GM18507 (cell line): Measurements from ENCODE around the gene TGFB1.
"Not testable (repeated sequence)": the region's sequence is repeated elsewhere in the genome, so short reads cannot be mapped to it uniquely, and the experiment has no call there.

ENCODE experiments used
- DNase-seq: peaks from one replicate; pipeline ENCODE4 v3.0.0; 2011; ENCODE audit warnings: low read depth; ENCODE audit not compliant: insufficient read length; ENCODE audit errors: extremely low spot score
- FAIRE-seq: peaks from 2 replicates; lab custom pipeline; 2011; peaks lifted over from hg19 to GRCh38; lab: Jason Lieb, UNC

TGFB1 gene

GRCh38 chr19:41307954-41308449, 45.7 kb downstream of the TGFB1 start:
- no peak for FAIRE-seq

GRCh38 chr19:41307090-41307875, 46.4 kb downstream of the TGFB1 start:
- DNase-seq (no peak), FAIRE-seq (no peak)

More at GRCh38 chr19:41307954-41308449, 45.7 kb downstream of the TGFB1 start:
- no peak for DNase-seq

DNA sequence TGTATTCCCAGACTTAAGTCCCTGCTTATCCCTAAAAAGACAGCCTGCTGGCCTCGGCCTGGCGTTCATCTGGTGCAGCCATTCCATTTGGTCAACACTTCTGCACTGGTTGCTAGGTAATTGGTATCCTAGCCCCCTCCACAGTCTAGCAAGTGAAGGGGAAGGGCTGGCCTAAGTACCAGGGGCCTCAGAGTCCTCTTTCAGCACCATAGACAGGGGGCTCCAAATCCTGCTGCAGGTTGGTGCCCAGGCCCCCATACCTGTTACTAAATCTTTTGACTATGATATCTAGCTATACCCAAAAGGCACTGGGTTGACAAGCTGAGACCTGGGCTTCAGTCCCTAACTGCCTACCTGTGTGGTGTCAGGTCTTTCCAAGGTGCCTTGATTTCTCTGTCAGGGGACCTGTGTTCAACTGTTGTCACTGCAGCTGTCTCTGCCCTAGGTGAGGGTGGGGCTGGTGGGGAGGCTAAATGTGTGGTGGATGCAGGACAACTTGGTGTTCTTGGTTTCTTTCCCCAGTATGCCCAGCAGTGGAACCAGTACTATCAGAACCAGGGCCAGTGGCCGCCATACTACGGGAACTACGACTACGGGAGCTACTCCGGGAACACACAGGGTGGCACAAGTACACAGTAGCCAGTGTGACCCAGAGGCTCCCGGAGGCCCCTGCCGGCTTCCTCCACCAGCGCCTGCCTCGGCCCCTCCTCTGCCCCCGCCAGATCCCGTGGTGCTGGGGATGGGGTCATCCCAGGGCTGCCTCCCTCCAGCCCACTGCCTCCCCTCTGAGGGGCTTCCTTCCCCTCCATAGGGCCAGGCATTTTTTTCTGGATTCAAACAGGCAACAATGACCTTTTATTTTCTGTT, 47.6 kb downstream of the TGFB1 start:
- FAIRE-seq, result no peak
- no peak for DNase-seq

- DNase-seq (no peak), FAIRE-seq (no peak)
Measured at GRCh38 chr19:41304706-41305483, 48.8 kb downstream of the TGFB1 start.

- FAIRE-seq (no peak), DNase-seq (no peak)
Measured at GRCh38 chr19:41303954-41304353, 49.8 kb downstream of the TGFB1 start.

GRCh38 chr19:41302624-41303351, 50.9 kb downstream of the TGFB1 start:
- FAIRE-seq (peak; percentile 95), DNase-seq (peak; percentile 33)

DNA sequence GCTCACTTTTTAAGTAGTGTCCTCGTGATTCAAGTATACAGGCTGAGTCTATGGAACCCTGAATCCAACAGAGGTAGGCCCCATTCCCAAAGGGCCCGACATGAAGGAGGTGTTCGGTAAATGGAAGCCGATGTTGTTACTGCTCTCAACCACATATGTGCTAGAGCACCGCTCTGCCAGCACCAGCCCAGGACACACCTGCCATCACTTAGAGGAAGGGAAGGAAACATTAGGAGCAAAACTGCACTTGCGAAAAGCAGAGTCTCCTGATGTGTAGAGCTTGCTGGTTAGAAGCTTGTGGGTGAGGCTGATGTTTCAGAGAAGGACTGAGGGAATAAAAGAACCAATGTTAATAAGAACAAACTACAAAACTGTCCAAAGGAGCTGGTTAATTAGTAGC, 53.2 kb downstream of the TGFB1 start:
- DNase-seq (no peak), FAIRE-seq (no peak)

DNA sequence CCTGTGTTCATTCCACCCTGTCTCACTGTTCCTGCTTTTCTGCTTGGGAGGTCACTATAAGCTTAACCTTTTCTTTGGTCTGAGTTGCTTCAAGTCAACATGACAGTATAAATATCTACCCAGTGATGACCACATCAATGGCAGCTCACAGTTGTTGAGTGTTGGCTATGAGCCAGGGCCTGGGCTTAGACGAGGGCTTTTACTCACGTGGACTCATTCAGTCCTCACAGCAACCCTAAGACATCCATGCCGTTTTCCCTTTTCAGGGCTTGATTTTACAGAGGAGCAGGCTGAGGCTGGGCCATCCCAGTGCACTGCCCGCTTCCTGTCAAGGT, 54.0 kb downstream of the TGFB1 start:
- no peak for FAIRE-seq
- DNase-seq, result no peak

GRCh38 chr19:41299046-41299754, 54.5 kb downstream of the TGFB1 start:
- DNase-seq (no peak), FAIRE-seq (no peak)

DNA sequence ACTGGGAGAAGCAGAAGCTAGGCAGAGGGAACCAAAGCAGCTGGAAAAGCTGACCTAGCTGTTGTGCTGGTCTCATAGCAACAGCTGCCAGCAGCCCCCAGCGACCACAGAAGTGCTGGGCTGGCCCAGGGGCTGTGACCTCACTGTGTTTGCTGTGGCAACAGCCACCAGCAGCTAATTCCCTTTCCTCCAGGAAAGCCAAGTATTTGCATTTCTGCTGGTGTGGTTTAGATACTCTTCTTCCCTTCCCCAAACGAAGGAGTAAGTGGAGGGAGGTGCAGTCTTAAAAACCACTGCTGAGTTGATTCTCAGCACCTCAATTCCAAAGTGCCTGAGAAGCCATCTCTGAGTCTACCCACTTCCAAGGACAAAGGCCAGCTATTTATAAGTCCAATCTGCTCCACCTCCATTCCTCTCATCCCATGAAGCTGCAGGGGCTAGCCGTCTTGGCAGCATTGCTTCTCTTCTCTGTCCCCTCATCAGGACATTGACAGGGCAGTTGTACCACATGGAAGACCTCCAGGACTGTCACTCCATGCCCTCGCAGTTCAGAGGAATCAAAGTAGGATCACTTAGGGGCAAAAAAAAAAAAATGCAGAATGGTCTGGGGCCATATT, 55.3 kb downstream of the TGFB1 start:
- DNase-seq (no peak), FAIRE-seq (peak; percentile 72)

- DNase-seq (peak; percentile 69), FAIRE-seq (peak; percentile 98)
Measured at GRCh38 chr19:41297628-41298347, 55.9 kb downstream of the TGFB1 start.

- no peak for DNase-seq
- peak; percentile 9 for FAIRE-seq
Measured at GRCh38 chr19:41296433-41296871, 57.3 kb downstream of the TGFB1 start.

GRCh38 chr19:41295499-41295898, 58.2 kb downstream of the TGFB1 start:
- DNase-seq, result no peak

GRCh38 chr19:41294393-41294792, 59.3 kb downstream of the TGFB1 start:
- DNase-seq, result no peak
- no peak for FAIRE-seq

More at GRCh38 chr19:41295499-41295898, 58.2 kb downstream of the TGFB1 start:
- FAIRE-seq, result no peak

- FAIRE-seq, DNase-seq: not testable (repeated sequence)
Measured at GRCh38 chr19:41289814-41290213, 63.9 kb downstream of the TGFB1 start.

DNA sequence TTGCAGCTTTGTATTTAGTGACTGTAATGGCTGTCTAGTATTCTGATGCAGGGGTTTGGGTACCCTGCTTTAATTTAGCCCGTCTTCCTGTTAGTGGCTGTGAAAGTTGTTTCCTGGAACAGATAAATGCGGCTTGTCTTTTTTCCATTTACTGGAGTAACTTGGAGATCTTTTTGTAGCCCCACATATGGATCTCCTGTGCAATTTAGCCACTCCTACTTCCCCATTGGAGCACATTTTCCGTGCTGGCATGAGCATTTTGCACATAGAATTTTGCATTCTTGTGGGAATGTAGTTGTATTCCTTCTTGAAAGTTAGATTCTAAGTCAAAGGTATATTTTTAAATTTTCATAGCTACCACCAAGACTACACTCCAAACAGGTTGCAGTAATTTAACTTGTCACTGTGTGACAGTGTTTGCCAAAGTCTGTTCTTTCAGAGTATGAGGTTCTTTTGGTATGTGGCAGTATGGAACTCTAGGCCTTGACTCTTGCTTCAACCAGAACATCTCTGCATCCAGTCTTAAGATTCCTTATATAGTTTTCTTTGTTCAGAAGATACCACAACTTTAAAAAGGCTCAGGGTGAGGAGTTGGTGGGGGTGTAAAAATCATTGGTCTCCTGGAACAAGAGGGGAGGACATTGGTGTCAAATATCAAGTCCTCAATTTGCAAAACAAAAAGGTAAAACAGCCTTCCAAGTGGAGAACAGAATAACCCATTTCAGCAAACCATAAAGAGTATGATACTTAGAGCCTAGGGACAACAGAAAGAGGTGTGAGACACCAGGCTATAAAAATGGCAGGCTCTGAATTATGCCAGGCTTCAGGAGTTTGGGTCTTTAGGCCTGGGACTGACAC, 64.8 kb downstream of the TGFB1 start:
- DNase-seq, result no peak
- FAIRE-seq, result no peak
